KMS-11 (cell line): ENCODE results near the gene RBMS3.

Experiments used
- H2AFZ ChIP-seq: fragments of 200-600 bp; sonication (generic); 2 replicates; pipeline ENCODE4 v1.6.1; 2016; ENCODE audit warnings: antibody characterized with exemption, mixed run types, low read depth
- H3K27ac ChIP-seq: fragments of 200-600 bp; sonication (generic); 2 replicates; pipeline ENCODE4 v1.6.1; 2016; ENCODE audit warnings: mild to moderate bottlenecking, mixed run types
- H3K27me3 ChIP-seq: fragments of 200-600 bp; sonication (generic); 2 replicates; pipeline ENCODE4 v1.6.1; 2017; ENCODE audit warnings: mild to moderate bottlenecking, low read depth, mixed run types, moderate library complexity; ENCODE audit not compliant: insufficient read depth
- H3K36me3 ChIP-seq: fragments of 200-600 bp; sonication (generic); 2 replicates; pipeline ENCODE4 v1.6.1; 2017; ENCODE audit warnings: mild to moderate bottlenecking, mixed run types; ENCODE audit not compliant: insufficient read depth
- H3K4me1 ChIP-seq: fragments of 200-600 bp; sonication (generic); 2 replicates; pipeline ENCODE4 v1.6.1; 2016; ENCODE audit warnings: mild to moderate bottlenecking, low read depth, mixed run types; ENCODE audit not compliant: poor library complexity, severe bottlenecking
- H3K4me2 ChIP-seq: fragments of 200-600 bp; sonication (generic); 2 replicates; pipeline ENCODE4 v1.7.0; 2016; ENCODE audit warnings: mild to moderate bottlenecking, mixed run types
- H3K4me3 ChIP-seq: fragments of 200-600 bp; sonication (generic); IDR thresholded peaks from 2 replicates; pipeline ENCODE4 v1.6.1; 2017; ENCODE audit warnings: low read depth, low read length, mixed read lengths; ENCODE audit not compliant: insufficient read depth
- H3K79me2 ChIP-seq: fragments of 200-600 bp; sonication (generic); 2 replicates; pipeline ENCODE4 v1.6.1; 2016; ENCODE audit warnings: low read depth, mixed run types; ENCODE audit not compliant: insufficient read depth
- H3K9ac ChIP-seq: fragments of 200-600 bp; sonication (generic); 2 replicates; pipeline ENCODE4 v1.6.1; 2016; ENCODE audit warnings: mild to moderate bottlenecking, mixed run types
- H4K20me1 ChIP-seq: fragments of 200-600 bp; sonication (generic); 2 replicates; pipeline ENCODE4 v1.6.1; 2016; ENCODE audit warnings: mild to moderate bottlenecking, mixed run types; ENCODE audit not compliant: insufficient read depth
- CTCF ChIP-seq: fragments of 200-600 bp; sonication (generic); conservative IDR thresholded peaks from 2 replicates; pipeline ENCODE4 v1.6.1; 2017; ENCODE audit warnings: low read depth, mild to moderate bottlenecking, antibody characterized with exemption, low read length, moderate library complexity, mixed read lengths

RBMS3 gene

GRCh38 chr3:29608414-29609327 lies 327.8 kb downstream of the RBMS3 start:
- H3K4me1 ChIP-seq, result no peaks in the 10 kb centered on the region
- H3K9ac ChIP-seq, result no peak overlapping the region
- H3K36me3 ChIP-seq, result no peaks in the 10 kb centered on the region
- H3K79me2 ChIP-seq, result no peaks in the 10 kb centered on the region
- H3K27me3 ChIP-seq, result no peaks in the 10 kb centered on the region
- H2AFZ ChIP-seq, result no peak overlapping the region
- H3K27ac ChIP-seq, result no peak overlapping the region
- TF ChIP-seq CTCF, result no peak
- no peak overlapping the region for H3K4me3 ChIP-seq
- H3K4me2 ChIP-seq, result no peak overlapping the region
- H4K20me1 ChIP-seq, result no peaks in the 10 kb centered on the region

GRCh38 chr3:29609328-29609811 lies 328.5 kb downstream of the RBMS3 start:
- H4K20me1 ChIP-seq, result no peaks in the 10 kb centered on the region
- no peak overlapping the region for H3K9ac ChIP-seq
- H3K27ac ChIP-seq, result no peak overlapping the region
- H3K27me3 ChIP-seq, result no peaks in the 10 kb centered on the region
- no peak overlapping the region for H3K4me2 ChIP-seq
- no peak overlapping the region for H3K4me3 ChIP-seq
- H3K79me2 ChIP-seq, result no peaks in the 10 kb centered on the region
- no peaks in the 10 kb centered on the region for H3K4me1 ChIP-seq
- no peaks in the 10 kb centered on the region for H3K36me3 ChIP-seq
- no peak for TF ChIP-seq CTCF
- H2AFZ ChIP-seq, result no peak overlapping the region

- Histone ChIP-seq H4K20me1 (no peaks in the 10 kb centered on the region), H3K4me2 (no peak overlapping the region), H3K79me2 (no peaks in the 10 kb centered on the region), H3K9ac (no peak overlapping the region), H2AFZ (no peak overlapping the region), H3K27ac (no peak overlapping the region), H3K4me1 (no peaks in the 10 kb centered on the region), H3K27me3 (no peaks in the 10 kb centered on the region), H3K4me3 (no peak overlapping the region), H3K36me3 (no peaks in the 10 kb centered on the region)
- no peak for TF ChIP-seq CTCF
Measured at GRCh38 chr3:29610781-29611180, 329.9 kb downstream of the RBMS3 start.

- H3K4me1 ChIP-seq, result no peaks in the 10 kb centered on the region
- no peak overlapping the region for H3K27ac ChIP-seq
- no peak for TF ChIP-seq CTCF
- H3K4me3 ChIP-seq, result no peak overlapping the region
- H3K4me2 ChIP-seq, result no peak overlapping the region
- H4K20me1 ChIP-seq, result no peaks in the 10 kb centered on the region
- H3K79me2 ChIP-seq, result no peaks in the 10 kb centered on the region
- H3K27me3 ChIP-seq, result no peaks in the 10 kb centered on the region
- H3K36me3 ChIP-seq, result no peaks in the 10 kb centered on the region
- H3K9ac ChIP-seq, result no peak overlapping the region
- H2AFZ ChIP-seq, result no peak overlapping the region
Measured at GRCh38 chr3:29611252-29611651, 330.4 kb downstream of the RBMS3 start.
